Neural cell (in vitro differentiated cells): ENCODE data around the gene NRSN2. TPM values are rescaled to one million over a fixed set of nuclear protein-coding genes. Genes with fewer than 3 reads are reported as not detected.

ENCODE experiments used
- H2AFZ ChIP-seq: fragments of 200-600, 300-800 bp; sonication (generic), shearing (Covaris generic); 2 replicates; pipeline ENCODE4 v1.6.0; 2014; ENCODE audit warnings: low read depth, mild to moderate bottlenecking, antibody characterized with exemption, low read length, moderate library complexity
- H3F3A ChIP-seq: fragments of 200-600 bp; shearing (Covaris generic); 2 replicates; pipeline ENCODE4 v1.6.1; 2016; ENCODE audit warnings: mild to moderate bottlenecking, moderate library complexity, mixed read lengths, antibody characterized with exemption, low read length; ENCODE audit not compliant: insufficient read depth, poor library complexity, severe bottlenecking
- H3K27ac ChIP-seq: fragments of 200-600, 300-800 bp; sonication (generic), shearing (Covaris generic); 2 replicates; pipeline ENCODE4 v1.5.1; 2014; ENCODE audit warnings: mild to moderate bottlenecking, low read length, moderate library complexity
- H3K27me3 ChIP-seq: fragments of 300-800, 200-600 bp; sonication (generic), shearing (Covaris generic); 2 replicates; pipeline ENCODE4 v1.6.0; 2014; ENCODE audit warnings: mild to moderate bottlenecking, low read depth, low read length, moderate library complexity; ENCODE audit not compliant: insufficient read depth
- H3K36me3 ChIP-seq: fragments of 300-800, 200-600 bp; sonication (generic), shearing (Covaris generic); 2 replicates; pipeline ENCODE4 v1.5.1; 2014; ENCODE audit warnings: mild to moderate bottlenecking, antibody characterized with exemption, low read length, moderate library complexity; ENCODE audit not compliant: insufficient read depth
- H3K4me2 ChIP-seq: fragments of 300-800, 200-600 bp; sonication (generic), shearing (Covaris generic); 2 replicates; pipeline ENCODE4 v1.6.0; 2014; ENCODE audit warnings: mild to moderate bottlenecking, low read length
- H3K4me3 ChIP-seq: fragments of 300-800, 200-600 bp; sonication (generic), shearing (Covaris generic); 2 replicates; pipeline ENCODE4 v1.5.1; 2014; ENCODE audit warnings: mild to moderate bottlenecking, low read length, moderate library complexity
- H3K79me2 ChIP-seq: fragments of 200-600 bp; shearing (Covaris generic); replicated peaks from 2 replicates; pipeline ENCODE4 v1.6.0; 2014; ENCODE audit warnings: mild to moderate bottlenecking, low read length, moderate library complexity; ENCODE audit not compliant: insufficient read depth
- H3K9ac ChIP-seq: fragments of 300-800, 200-600 bp; sonication (generic), shearing (Covaris generic); 2 replicates; pipeline ENCODE4 v1.6.1; 2016; ENCODE audit warnings: mild to moderate bottlenecking, low read length, mixed read lengths
- H3K9me2 ChIP-seq: fragments of 200-600 bp; shearing (Covaris generic); 2 replicates; pipeline ENCODE4 v1.6.1; 2016; ENCODE audit warnings: mild to moderate bottlenecking, low read length, mixed read lengths; ENCODE audit not compliant: insufficient read depth
- H3K9me3 ChIP-seq: fragments of 200-600, 300-800 bp; sonication (generic), shearing (Covaris generic); 2 replicates; pipeline ENCODE4 v1.6.1; 2016; ENCODE audit warnings: mild to moderate bottlenecking, mixed run types, low read length, moderate library complexity, mixed read lengths
- H4K20me1 ChIP-seq: fragments of 200-600 bp; shearing (Covaris generic); 2 replicates; pipeline ENCODE4 v1.6.1; 2016; ENCODE audit warnings: mild to moderate bottlenecking, mixed run types; ENCODE audit not compliant: insufficient read depth
- CTCF ChIP-seq: fragments of 450-650 bp; IDR thresholded peaks from 2 replicates; pipeline ENCODE4 v1.5.1; 2014; ENCODE audit warnings: antibody characterized with exemption, mild to moderate bottlenecking, moderate library complexity; ENCODE audit not compliant: poor library complexity, severe bottlenecking
- EP300 ChIP-seq: fragments of 450-650 bp; conservative IDR thresholded peaks from 2 replicates; pipeline ENCODE4 v1.6.1; 2014; ENCODE audit warnings: antibody characterized with exemption, mild to moderate bottlenecking, moderate library complexity; ENCODE audit not compliant: poor library complexity, severe bottlenecking
- EZH2 ChIP-seq: fragments of 200-600, 300-800 bp; shearing (Covaris generic), sonication (generic); IDR thresholded peaks from 2 replicates; pipeline ENCODE4 v1.6.1; 2014; ENCODE audit warnings: antibody characterized with exemption, low read length, borderline replicate concordance, mild to moderate bottlenecking; ENCODE audit not compliant: insufficient read depth, poor library complexity, severe bottlenecking
- MXI1 ChIP-seq: fragments of 450-650 bp; conservative IDR thresholded peaks from 2 replicates; pipeline ENCODE4 v1.6.1; 2014; ENCODE audit warnings: antibody characterized with exemption, mild to moderate bottlenecking; ENCODE audit not compliant: poor library complexity, severe bottlenecking
- POLR2AphosphoS5 ChIP-seq: IDR thresholded peaks from 2 replicates; pipeline ENCODE4 v1.6.1; 2012
- RAD21 ChIP-seq: fragments of 450-650 bp; conservative IDR thresholded peaks from 2 replicates; pipeline ENCODE4 v1.6.1; 2014; ENCODE audit warnings: antibody characterized with exemption, mild to moderate bottlenecking, moderate library complexity
- REST ChIP-seq: IDR thresholded peaks from 2 replicates; pipeline ENCODE4 v1.6.1; 2012; ENCODE audit warnings: borderline replicate concordance
- SMC3 ChIP-seq: fragments of 450-650 bp; conservative IDR thresholded peaks from 2 replicates; pipeline ENCODE4 v1.6.1; 2014; ENCODE audit warnings: antibody characterized with exemption, mild to moderate bottlenecking, moderate library complexity; ENCODE audit not compliant: poor library complexity
- TAF1 ChIP-seq: IDR thresholded peaks from 2 replicates; pipeline ENCODE4 v1.6.1; 2012; ENCODE audit warnings: low read depth
- polyA plus RNA-seq: library from polyadenylated mRNA; depleted of rRNA; stranded (reverse); fragments of >200 nt; gene quantifications from 2 replicates; pipeline ENCODE4 v1.2.3, GENCODE V29; 2014

Gene NRSN2
- polyA plus RNA-seq, 1 donor from 2014 or later, result 19.6 TPM

GRCh38 chr20:326645-327185, 20.2 kb upstream of the NRSN2 start:
- peak overlapping the region; percentile 94 for H3K9ac ChIP-seq
- H3K4me2 ChIP-seq, result no peak overlapping the region
- H3K9me2 ChIP-seq, result no peaks in the 10 kb centered on the region
- peaks cover 13% of the 10 kb centered on the region for H3F3A ChIP-seq
- no peaks in the 10 kb centered on the region for H3K9me3 ChIP-seq
- no peak for TF ChIP-seq RAD21
- no peak for TF ChIP-seq EZH2
- TF ChIP-seq EP300, result no peak
- TF ChIP-seq CTCF, result no peak
- peak overlapping the region; percentile 91 for H3K27ac ChIP-seq
- peaks cover 17% of the 10 kb centered on the region for H3K79me2 ChIP-seq
- no peaks in the 10 kb centered on the region for H3K27me3 ChIP-seq
- H4K20me1 ChIP-seq, result peaks cover 17% of the 10 kb centered on the region
- no peak overlapping the region for H2AFZ ChIP-seq
- H3K36me3 ChIP-seq, result no peaks in the 10 kb centered on the region
- peak overlapping the region; percentile 98 for H3K4me3 ChIP-seq

GRCh38 chr20:327186-328026, 19.5 kb upstream of the NRSN2 start:
- peaks cover 17% of the 10 kb centered on the region for H4K20me1 ChIP-seq
- H3K9ac ChIP-seq, result peak overlapping the region; percentile 94
- H3K9me2 ChIP-seq, result no peaks in the 10 kb centered on the region
- no peak overlapping the region for H2AFZ ChIP-seq
- peaks cover 17% of the 10 kb centered on the region for H3K79me2 ChIP-seq
- H3K4me3 ChIP-seq, result peak overlapping the region; percentile 98
- no peaks in the 10 kb centered on the region for H3K27me3 ChIP-seq
- H3K4me2 ChIP-seq, result peak overlapping the region; percentile 97
- H3K9me3 ChIP-seq, result no peaks in the 10 kb centered on the region
- H3F3A ChIP-seq, result peaks cover 13% of the 10 kb centered on the region
- H3K27ac ChIP-seq, result peak overlapping the region; percentile 91
- no peak for TF ChIP-seq CTCF
- peak; percentile 41 for TF ChIP-seq EP300
- TF ChIP-seq POLR2AphosphoS5, result peak; percentile 7
- TF ChIP-seq RAD21, result no peak
- peak; percentile 84 for TF ChIP-seq MXI1
- no peak for TF ChIP-seq EZH2
- TF ChIP-seq REST, result no peak
- peak; percentile 31 for TF ChIP-seq TAF1
- TF ChIP-seq SMC3, result no peak
- no peaks in the 10 kb centered on the region for H3K36me3 ChIP-seq
